ENCODE data around the gene SEC31B.

SEC31B gene

DNA sequence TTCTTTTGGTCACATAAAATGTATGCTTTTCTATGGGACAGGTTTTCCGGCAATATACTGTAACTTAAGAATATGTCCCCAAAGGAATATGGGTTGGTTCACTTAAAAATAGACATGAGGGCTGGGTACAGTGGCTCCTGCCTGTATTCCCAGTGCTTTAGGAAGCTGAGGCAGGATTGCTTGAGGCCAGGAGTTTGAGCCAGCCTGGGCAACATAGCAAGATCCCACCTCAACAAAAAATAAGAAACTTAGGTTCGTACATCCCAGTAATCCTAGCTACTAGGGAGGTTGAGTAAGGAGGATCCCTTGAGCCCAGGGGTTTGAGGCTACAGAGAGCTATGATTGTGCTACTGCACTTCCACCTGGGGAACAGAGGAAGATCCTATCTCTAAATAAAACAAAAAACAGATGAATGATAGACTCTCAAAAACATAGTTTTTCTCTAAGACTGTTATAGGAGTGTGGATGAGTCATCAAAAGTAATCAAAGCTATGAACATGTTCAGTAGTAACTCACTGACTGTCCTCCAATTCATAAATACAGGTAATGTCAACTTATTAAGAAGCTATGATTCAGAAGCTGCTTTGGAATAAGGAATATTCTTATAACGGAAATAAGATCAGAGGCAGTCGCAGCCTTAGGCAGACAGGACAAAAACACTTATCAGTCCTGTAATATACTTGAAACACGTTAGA lies 2.6 kb upstream of the SEC31B start:
- TF ChIP-seq, protein P1, sequence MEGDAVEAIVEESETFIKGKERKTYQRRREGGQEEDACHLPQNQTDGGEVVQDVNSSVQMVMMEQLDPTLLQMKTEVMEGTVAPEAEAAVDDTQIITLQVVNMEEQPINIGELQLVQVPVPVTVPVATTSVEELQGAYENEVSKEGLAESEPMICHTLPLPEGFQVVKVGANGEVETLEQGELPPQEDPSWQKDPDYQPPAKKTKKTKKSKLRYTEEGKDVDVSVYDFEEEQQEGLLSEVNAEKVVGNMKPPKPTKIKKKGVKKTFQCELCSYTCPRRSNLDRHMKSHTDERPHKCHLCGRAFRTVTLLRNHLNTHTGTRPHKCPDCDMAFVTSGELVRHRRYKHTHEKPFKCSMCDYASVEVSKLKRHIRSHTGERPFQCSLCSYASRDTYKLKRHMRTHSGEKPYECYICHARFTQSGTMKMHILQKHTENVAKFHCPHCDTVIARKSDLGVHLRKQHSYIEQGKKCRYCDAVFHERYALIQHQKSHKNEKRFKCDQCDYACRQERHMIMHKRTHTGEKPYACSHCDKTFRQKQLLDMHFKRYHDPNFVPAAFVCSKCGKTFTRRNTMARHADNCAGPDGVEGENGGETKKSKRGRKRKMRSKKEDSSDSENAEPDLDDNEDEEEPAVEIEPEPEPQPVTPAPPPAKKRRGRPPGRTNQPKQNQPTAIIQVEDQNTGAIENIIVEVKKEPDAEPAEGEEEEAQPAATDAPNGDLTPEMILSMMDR (conservative IDR thresholded peaks at IDR 0.05; ENCODE audit: low read depth, low read length): no peak
- H3K4me3 ChIP-seq (ENCODE audit: low read depth, low read length): no peak overlapping the region
- DNase-seq (ENCODE audit: low read depth): no peak

GRCh38 chr10:100520811-100521210 lies 1.1 kb upstream of the SEC31B start:
- DNase-seq (ENCODE audit: low read depth): no peak
- H3K4me3 ChIP-seq (ENCODE audit: low read depth, low read length): no peak overlapping the region
- TF ChIP-seq, protein P1 (conservative IDR thresholded peaks at IDR 0.05; ENCODE audit: low read depth, low read length): no peak

DNA sequence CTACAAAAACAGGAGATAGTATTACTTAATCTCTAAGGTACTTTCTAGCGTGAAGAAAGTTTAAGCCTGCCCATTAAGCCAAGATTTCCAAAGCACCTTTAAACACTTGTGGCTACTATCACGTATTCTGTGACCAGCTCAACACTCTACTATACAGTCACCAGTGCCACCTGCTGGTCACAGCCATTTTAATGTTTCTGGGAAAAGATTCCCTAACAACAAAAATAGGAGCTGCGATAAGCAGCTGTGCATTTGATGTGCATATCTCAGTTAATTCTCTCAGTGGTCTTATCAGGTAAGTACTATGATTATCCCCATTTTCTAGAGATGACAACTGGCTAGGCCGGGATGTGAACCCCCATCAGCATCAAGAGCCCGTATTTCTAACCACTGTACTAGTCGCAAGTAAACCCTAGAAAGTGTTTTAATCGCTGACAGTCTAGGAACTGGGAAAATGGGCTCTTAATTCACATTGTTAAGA lies 860 bp downstream of the SEC31B start:
- DNase-seq (ENCODE audit: low read depth): peak; percentile 72
- H3K4me3 ChIP-seq (ENCODE audit: low read depth, low read length): peak overlapping the region; percentile 59
- TF ChIP-seq, protein P1 (conservative IDR thresholded peaks at IDR 0.05; ENCODE audit: low read depth, low read length): peak; percentile 70

GRCh38 chr10:100516847-100517246 lies 2.8 kb downstream of the SEC31B start:
- no peak overlapping the region for H3K4me3 ChIP-seq (ENCODE audit: low read depth, low read length)
- TF ChIP-seq, protein P1 (conservative IDR thresholded peaks at IDR 0.05; ENCODE audit: low read depth, low read length): peak; percentile 49
- DNase-seq (ENCODE audit: low read depth): peak; percentile 51

GRCh38 chr10:100515612-100516011 lies 4.0 kb downstream of the SEC31B start:
- no peak overlapping the region for H3K4me3 ChIP-seq (ENCODE audit: low read depth, low read length)
- DNase-seq (ENCODE audit: low read depth): no peak
- TF ChIP-seq, protein P1 (conservative IDR thresholded peaks at IDR 0.05; ENCODE audit: low read depth, low read length): no peak

DNA sequence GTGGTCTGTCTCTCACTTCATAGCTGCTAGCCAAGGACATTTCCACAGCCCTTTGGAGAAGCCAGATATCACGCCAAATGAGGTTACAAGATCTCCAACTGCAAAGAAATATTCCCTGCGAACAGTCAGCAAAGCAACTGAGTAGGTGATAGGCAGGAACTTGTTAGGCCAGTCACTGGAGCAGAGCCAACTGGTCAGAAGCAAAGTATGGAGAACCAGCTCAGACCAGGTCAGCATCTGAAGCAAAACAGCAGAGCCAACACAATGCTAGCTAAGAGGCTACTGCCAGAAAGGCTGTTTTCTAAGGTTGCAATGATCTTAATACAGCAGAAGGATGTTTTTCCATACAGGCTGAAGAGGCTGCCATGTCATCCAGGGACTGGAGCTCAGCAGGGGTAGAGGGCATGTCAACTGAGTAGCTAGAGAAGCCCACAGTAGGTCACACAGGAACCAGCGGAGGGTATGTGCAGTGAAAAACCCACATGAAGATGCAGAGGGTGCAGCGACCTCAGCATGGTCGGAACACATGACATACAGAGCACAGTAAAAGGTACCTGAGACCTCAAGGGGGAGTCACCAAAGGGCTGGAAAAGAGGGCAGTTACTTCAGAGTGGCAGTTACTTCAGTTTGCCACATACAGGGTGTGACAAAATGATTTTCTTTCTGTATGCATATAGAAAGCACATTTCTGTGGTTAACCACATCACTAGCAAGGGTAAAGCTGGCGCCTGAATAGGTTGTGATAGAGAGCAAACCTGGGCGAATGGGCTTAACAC lies 8.9 kb downstream of the SEC31B start:
- TF ChIP-seq, protein P1 (conservative IDR thresholded peaks at IDR 0.05; ENCODE audit: low read depth, low read length): no peak
- no peak for DNase-seq (ENCODE audit: low read depth)
- no peak overlapping the region for H3K4me3 ChIP-seq (ENCODE audit: low read depth, low read length)

Measured in choroid plexus epithelial cell (primary cell).